ENCODE results near the gene DEDD2. TPM values are rescaled to one million over a fixed set of nuclear protein-coding genes. Genes with fewer than 3 reads are reported as not detected.

The DEDD2 gene
- total RNA-seq, 3 donors from 2014 or later = 25.2 to 29.1 (median 28.1) TPM

GRCh38 chr19:42185277-42185676, 32.2 kb downstream of the DEDD2 start:
- no peak overlapping the region for H3K4me3 Mint-ChIP-seq
- peak; percentile 43 to 53 for ATAC-seq

GRCh38 chr19:42184401-42184861, 33.0 kb downstream of the DEDD2 start:
- Mint-ChIP-seq H3K4me3 (no peak overlapping the region), H3K4me1 (ENCODE audit: low read depth) (peaks cover 52% of the 10 kb centered on the region)

More at GRCh38 chr19:42185277-42185676, 32.2 kb downstream of the DEDD2 start:
- no peaks in the 10 kb centered on the region for H3K9me3 Mint-ChIP-seq
- H3K36me3 Mint-ChIP-seq (ENCODE audit: insufficient read depth) = no peaks in the 10 kb centered on the region
- no peaks in the 10 kb centered on the region for H3K27me3 Mint-ChIP-seq (ENCODE audit: low read depth)
- peaks cover 55% of the 10 kb centered on the region for H3K4me1 Mint-ChIP-seq (ENCODE audit: low read depth)
- DNase-seq = no peak

GRCh38 chr19:42178791-42179674, 38.4 kb downstream of the DEDD2 start:
- H3K4me1 Mint-ChIP-seq (ENCODE audit: low read depth) = peaks cover 34% of the 10 kb centered on the region
- DNase-seq (no peak), ATAC-seq (no peak)
- no peak overlapping the region for H3K4me3 Mint-ChIP-seq
- no peaks in the 10 kb centered on the region for H3K9me3 Mint-ChIP-seq
- peaks cover 22% of the 10 kb centered on the region for H3K27me3 Mint-ChIP-seq (ENCODE audit: low read depth)
- H3K36me3 Mint-ChIP-seq (ENCODE audit: insufficient read depth) = no peaks in the 10 kb centered on the region

More at GRCh38 chr19:42184401-42184861, 33.0 kb downstream of the DEDD2 start:
- ATAC-seq = peak; percentile 70 to 75
- H3K36me3 Mint-ChIP-seq (ENCODE audit: insufficient read depth) = no peaks in the 10 kb centered on the region
- peak; percentile 70 for DNase-seq
- no peaks in the 10 kb centered on the region for H3K9me3 Mint-ChIP-seq
- H3K27me3 Mint-ChIP-seq (ENCODE audit: low read depth) = peaks cover 4% of the 10 kb centered on the region

- no peaks in the 10 kb centered on the region for H3K36me3 Mint-ChIP-seq (ENCODE audit: insufficient read depth)
- no peak for ATAC-seq
- H3K4me1 Mint-ChIP-seq (ENCODE audit: low read depth) = peaks cover 23% of the 10 kb centered on the region
- DNase-seq = no peak
- H3K4me3 Mint-ChIP-seq = no peak overlapping the region
- peaks cover 22% of the 10 kb centered on the region for H3K27me3 Mint-ChIP-seq (ENCODE audit: low read depth)
- no peaks in the 10 kb centered on the region for H3K9me3 Mint-ChIP-seq
Observed at GRCh38 chr19:42177686-42178019, 39.8 kb downstream of the DEDD2 start.

GRCh38 chr19:42176990-42177685, 40.3 kb downstream of the DEDD2 start:
- peak; percentile 73 for DNase-seq
- peaks cover 18% of the 10 kb centered on the region for H3K4me1 Mint-ChIP-seq (ENCODE audit: low read depth)
- peak; percentile 96 to 98 for ATAC-seq
- H3K4me3 Mint-ChIP-seq = no peak overlapping the region
- H3K9me3 Mint-ChIP-seq = no peaks in the 10 kb centered on the region
- H3K36me3 Mint-ChIP-seq (ENCODE audit: insufficient read depth) = no peaks in the 10 kb centered on the region
- peaks cover 22% of the 10 kb centered on the region for H3K27me3 Mint-ChIP-seq (ENCODE audit: low read depth)

- peaks cover 22% of the 10 kb centered on the region for H3K27me3 Mint-ChIP-seq (ENCODE audit: low read depth)
- H3K36me3 Mint-ChIP-seq (ENCODE audit: insufficient read depth) = no peaks in the 10 kb centered on the region
- H3K9me3 Mint-ChIP-seq = no peaks in the 10 kb centered on the region
- peak; percentile 65 to 66 for ATAC-seq
- H3K4me3 Mint-ChIP-seq = peak overlapping the region; percentile 92
- DNase-seq = no peak
- H3K4me1 Mint-ChIP-seq (ENCODE audit: low read depth) = peaks cover 15% of the 10 kb centered on the region
Observed at GRCh38 chr19:42176649-42176989, 40.9 kb downstream of the DEDD2 start.

- H3K27me3 Mint-ChIP-seq (ENCODE audit: low read depth) = peaks cover 22% of the 10 kb centered on the region
- no peaks in the 10 kb centered on the region for H3K9me3 Mint-ChIP-seq
- H3K36me3 Mint-ChIP-seq (ENCODE audit: insufficient read depth) = no peaks in the 10 kb centered on the region
- H3K4me3 Mint-ChIP-seq = peak overlapping the region; percentile 92
- ATAC-seq (peak; percentile 32 to 41), DNase-seq (no peak)
- peaks cover 15% of the 10 kb centered on the region for H3K4me1 Mint-ChIP-seq (ENCODE audit: low read depth)
Observed at GRCh38 chr19:42175952-42176648, 41.4 kb downstream of the DEDD2 start.

GRCh38 chr19:42174958-42175734, 42.3 kb downstream of the DEDD2 start:
- Mint-ChIP-seq H3K27me3 (ENCODE audit: low read depth) (peaks cover 22% of the 10 kb centered on the region), H3K9me3 (no peaks in the 10 kb centered on the region), H3K4me1 (ENCODE audit: low read depth) (peaks cover 15% of the 10 kb centered on the region), H3K4me3 (peak overlapping the region; percentile 92), H3K36me3 (ENCODE audit: insufficient read depth) (no peaks in the 10 kb centered on the region)
- no peak for ATAC-seq
- no peak for DNase-seq

GRCh38 chr19:42174188-42174587, 43.3 kb downstream of the DEDD2 start:
- DNase-seq (no peak), ATAC-seq (no peak)
- H3K27me3 Mint-ChIP-seq (ENCODE audit: low read depth) = peaks cover 18% of the 10 kb centered on the region
- H3K4me1 Mint-ChIP-seq (ENCODE audit: low read depth) = peaks cover 15% of the 10 kb centered on the region
- H3K9me3 Mint-ChIP-seq = no peaks in the 10 kb centered on the region
- H3K36me3 Mint-ChIP-seq (ENCODE audit: insufficient read depth) = no peaks in the 10 kb centered on the region
- H3K4me3 Mint-ChIP-seq = no peak overlapping the region

- no peaks in the 10 kb centered on the region for H3K36me3 Mint-ChIP-seq (ENCODE audit: insufficient read depth)
- no peaks in the 10 kb centered on the region for H3K9me3 Mint-ChIP-seq
- peaks cover 18% of the 10 kb centered on the region for H3K27me3 Mint-ChIP-seq (ENCODE audit: low read depth)
- ATAC-seq = no peak
- H3K4me3 Mint-ChIP-seq = no peak overlapping the region
- no peak for DNase-seq
- H3K4me1 Mint-ChIP-seq (ENCODE audit: low read depth) = peaks cover 15% of the 10 kb centered on the region
Observed at GRCh38 chr19:42173695-42174094, 43.8 kb downstream of the DEDD2 start.

- peaks cover 18% of the 10 kb centered on the region for H3K27me3 Mint-ChIP-seq (ENCODE audit: low read depth)
- H3K9me3 Mint-ChIP-seq = no peaks in the 10 kb centered on the region
- DNase-seq = no peak
- H3K4me1 Mint-ChIP-seq (ENCODE audit: low read depth) = peaks cover 15% of the 10 kb centered on the region
- H3K36me3 Mint-ChIP-seq (ENCODE audit: insufficient read depth) = no peaks in the 10 kb centered on the region
- no peak for ATAC-seq
- no peak overlapping the region for H3K4me3 Mint-ChIP-seq
Observed at GRCh38 chr19:42172261-42172660, 45.2 kb downstream of the DEDD2 start.

- H3K4me3 Mint-ChIP-seq = no peak overlapping the region
- no peak for DNase-seq
- no peaks in the 10 kb centered on the region for H3K36me3 Mint-ChIP-seq (ENCODE audit: insufficient read depth)
- H3K27me3 Mint-ChIP-seq (ENCODE audit: low read depth) = peaks cover 10% of the 10 kb centered on the region
- H3K4me1 Mint-ChIP-seq (ENCODE audit: low read depth) = peaks cover 8% of the 10 kb centered on the region
- no peaks in the 10 kb centered on the region for H3K9me3 Mint-ChIP-seq
- no peak for ATAC-seq
Observed at GRCh38 chr19:42170715-42171114, 46.8 kb downstream of the DEDD2 start.

- Mint-ChIP-seq H3K4me3 (no peak overlapping the region), H3K36me3 (ENCODE audit: insufficient read depth) (no peaks in the 10 kb centered on the region), H3K4me1 (ENCODE audit: low read depth) (peaks cover under 1% of the 10 kb centered on the region), H3K9me3 (no peaks in the 10 kb centered on the region), H3K27me3 (ENCODE audit: low read depth) (peaks cover 5% of the 10 kb centered on the region)
- DNase-seq = no peak
- ATAC-seq = no peak
Observed at GRCh38 chr19:42169486-42170413, 47.7 kb downstream of the DEDD2 start.

All from activated T-cell treated with anti-CD3 and anti-CD28 coated beads, Interleukin-2, amount 50 U/mL, for 4 hours (primary cell).